ENCODE results near the gene SEPTIN8. TPM values are rescaled to one million over a fixed set of nuclear protein-coding genes. Genes with fewer than 3 reads are reported as not detected.

Gene SEPTIN8
- total and polyA plus RNA-seq, 10 of the 15 experiments (the other 5 are each of a cell fraction or from before 2014, with no cell fraction given) = 6.1 to 96.1 (median 29.4) TPM

DNA sequence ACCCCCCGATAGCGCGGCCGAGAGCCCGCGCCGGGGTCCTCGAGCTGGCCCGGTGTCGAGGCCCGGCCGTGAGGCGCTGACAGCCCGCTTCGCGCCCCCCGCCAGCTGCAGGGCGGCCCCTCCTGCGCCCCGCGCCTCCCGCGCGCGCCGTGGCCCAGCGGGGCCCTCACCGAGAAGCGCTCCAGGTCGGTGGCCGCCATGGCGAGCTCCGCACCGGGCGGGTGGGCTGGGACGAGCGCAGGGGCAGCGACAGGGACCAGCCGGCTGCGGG lies 166 bp downstream of the SEPTIN8 start:
- ATAC-seq = no peak; the same call in 2 of the 3 replicates
- no peaks in the 10 kb centered on the region for H3K27me3 ChIP-seq (replicated peaks in 1 of 2; ENCODE audit: control insufficient read depth in 2 of 2, insufficient read depth in 2 of 2, low read length in 1 of 2)
- peaks cover 7% of the 10 kb centered on the region for H3K4me1 ChIP-seq (ENCODE audit: control insufficient read depth, insufficient read depth, low read length)
- no peaks in the 10 kb centered on the region for H4K20me1 ChIP-seq (ENCODE audit: control insufficient read depth, insufficient read depth)
- ChIA-PET RAD21 (ENCODE audit: unreplicated experiment) (interaction anchor here (0.6 to 1.9 kb wide), 4 partner anchors 30 to 275 kb away, joined by 3 to 8 read pairs (median 4); partner anchors contain the start of genes CCNI2 and HSPA4), CTCF (interaction anchor here (1.5 to 3.5 kb wide), 3 partner anchors 22 to 43 kb away, joined by 3 to 15 read pairs (median 7); no protein-coding TSS in a partner anchor), POLR2A (interaction anchor here (1.0 to 7.2 kb wide), 5 partner anchors 13 to 87 kb away, joined by 3 to 56 read pairs (median 6); partner anchors contain the start of gene CCNI2), SMC1A (ENCODE audit: uncharacterized antibody, unreplicated experiment) (interaction anchor here (2.4 to 7.5 kb wide), 3 partner anchors 25 to 30 kb away, joined by 8 to 88 read pairs (median 13); partner anchors contain the start of gene CCNI2)
- H3K9ac ChIP-seq (ENCODE audit: control insufficient read depth, insufficient read depth, low read length) = peak overlapping the region; percentile 81
- intact Hi-C loops (cut with micrococcal nuclease; ENCODE audit: unreplicated experiment) (no loop called here), in situ Hi-C loops (cut with MboI) (no loop called here)
- no peak for FAIRE-seq
- BruUV-seq (replicated peaks) = no TSS peak
- 1% methylated on average over 18 of the region's 40 CpGs for WGBS (ENCODE audit: insufficient coverage, insufficient replicate concordance, low lambda C conversion rate, missing lambda C conversion rate)
- peak overlapping the region; percentile 90; the same call in 1 of the 2 replicates for H3K4me2 ChIP-seq (ENCODE audit: control insufficient read depth, insufficient read depth)
- DNase-seq (ENCODE audit: low read depth, low spot score) = no peak
- H3K36me3 ChIP-seq (ENCODE audit: control insufficient read depth in 2 of 2, insufficient read depth in 2 of 2, low read length in 1 of 2) = no peaks in the 10 kb centered on the region
- peak overlapping the region; percentile 65 for H3K4me3 ChIP-seq
- peak overlapping the region; percentile 97 for H2AFZ ChIP-seq (ENCODE audit: control insufficient read depth, low read depth, low read length)
- H3K9me3 ChIP-seq (replicated peaks; ENCODE audit: control insufficient read depth, insufficient read depth, low read length) = no peaks in the 10 kb centered on the region
- H3K79me2 ChIP-seq (ENCODE audit: control insufficient read depth, insufficient read depth, low read length) = peaks cover 9% of the 10 kb centered on the region
- H3K27ac ChIP-seq (ENCODE audit: control insufficient read depth, insufficient read depth) = 0 out of 2 replicates have a peak overlapping the region, but pooled peaks have one; percentile 10
- TF ChIP-seq MTA2 (IDR thresholded peaks at IDR 0.05; ENCODE audit: low read depth) = no peak
- no peak for TF ChIP-seq RFX5 (IDR thresholded peaks at IDR 0.05; ENCODE audit: low read depth, low read length)
- TF ChIP-seq GATAD2B (conservative IDR thresholded peaks at IDR 0.05; ENCODE audit: low read depth) = 0 out of 2 replicates have a peak, but pooled peaks have one; percentile 24
- no peak for TF ChIP-seq RCOR1 (conservative IDR thresholded peaks at IDR 0.05; ENCODE audit: low read depth, low read length)
- TF ChIP-seq, protein P1, sequence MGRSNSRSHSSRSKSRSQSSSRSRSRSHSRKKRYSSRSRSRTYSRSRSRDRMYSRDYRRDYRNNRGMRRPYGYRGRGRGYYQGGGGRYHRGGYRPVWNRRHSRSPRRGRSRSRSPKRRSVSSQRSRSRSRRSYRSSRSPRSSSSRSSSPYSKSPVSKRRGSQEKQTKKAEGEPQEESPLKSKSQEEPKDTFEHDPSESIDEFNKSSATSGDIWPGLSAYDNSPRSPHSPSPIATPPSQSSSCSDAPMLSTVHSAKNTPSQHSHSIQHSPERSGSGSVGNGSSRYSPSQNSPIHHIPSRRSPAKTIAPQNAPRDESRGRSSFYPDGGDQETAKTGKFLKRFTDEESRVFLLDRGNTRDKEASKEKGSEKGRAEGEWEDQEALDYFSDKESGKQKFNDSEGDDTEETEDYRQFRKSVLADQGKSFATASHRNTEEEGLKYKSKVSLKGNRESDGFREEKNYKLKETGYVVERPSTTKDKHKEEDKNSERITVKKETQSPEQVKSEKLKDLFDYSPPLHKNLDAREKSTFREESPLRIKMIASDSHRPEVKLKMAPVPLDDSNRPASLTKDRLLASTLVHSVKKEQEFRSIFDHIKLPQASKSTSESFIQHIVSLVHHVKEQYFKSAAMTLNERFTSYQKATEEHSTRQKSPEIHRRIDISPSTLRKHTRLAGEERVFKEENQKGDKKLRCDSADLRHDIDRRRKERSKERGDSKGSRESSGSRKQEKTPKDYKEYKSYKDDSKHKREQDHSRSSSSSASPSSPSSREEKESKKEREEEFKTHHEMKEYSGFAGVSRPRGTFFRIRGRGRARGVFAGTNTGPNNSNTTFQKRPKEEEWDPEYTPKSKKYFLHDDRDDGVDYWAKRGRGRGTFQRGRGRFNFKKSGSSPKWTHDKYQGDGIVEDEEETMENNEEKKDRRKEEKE (IDR thresholded peaks at IDR 0.05) = no peak
- TF ChIP-seq KAT2A (conservative IDR thresholded peaks at IDR 0.05; ENCODE audit: control insufficient read depth, low read depth, low read length) = no peak
- TF ChIP-seq KDM1A (IDR thresholded peaks at IDR 0.05; ENCODE audit: borderline replicate concordance) = no peak
- no peak for TF ChIP-seq PAX5 (IDR thresholded peaks at IDR 0.05; ENCODE audit: borderline replicate concordance, low read depth, low read length)
- TF ChIP-seq, protein P2, sequence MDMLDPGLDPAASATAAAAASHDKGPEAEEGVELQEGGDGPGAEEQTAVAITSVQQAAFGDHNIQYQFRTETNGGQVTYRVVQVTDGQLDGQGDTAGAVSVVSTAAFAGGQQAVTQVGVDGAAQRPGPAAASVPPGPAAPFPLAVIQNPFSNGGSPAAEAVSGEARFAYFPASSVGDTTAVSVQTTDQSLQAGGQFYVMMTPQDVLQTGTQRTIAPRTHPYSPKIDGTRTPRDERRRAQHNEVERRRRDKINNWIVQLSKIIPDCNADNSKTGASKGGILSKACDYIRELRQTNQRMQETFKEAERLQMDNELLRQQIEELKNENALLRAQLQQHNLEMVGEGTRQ (IDR thresholded peaks at IDR 0.05; ENCODE audit: borderline replicate concordance, low read depth, low read length) = no peak
- no peak for TF ChIP-seq CREM (IDR thresholded peaks at IDR 0.05; ENCODE audit: low read depth)
- TF ChIP-seq POLR2A (IDR thresholded peaks at IDR 0.05; ENCODE audit: low read depth, low read length) = peak; percentile 78
- no peak for TF ChIP-seq MTA3 (IDR thresholded peaks at IDR 0.05; ENCODE audit: borderline replicate concordance, low read length)
- TF ChIP-seq, protein P3, sequence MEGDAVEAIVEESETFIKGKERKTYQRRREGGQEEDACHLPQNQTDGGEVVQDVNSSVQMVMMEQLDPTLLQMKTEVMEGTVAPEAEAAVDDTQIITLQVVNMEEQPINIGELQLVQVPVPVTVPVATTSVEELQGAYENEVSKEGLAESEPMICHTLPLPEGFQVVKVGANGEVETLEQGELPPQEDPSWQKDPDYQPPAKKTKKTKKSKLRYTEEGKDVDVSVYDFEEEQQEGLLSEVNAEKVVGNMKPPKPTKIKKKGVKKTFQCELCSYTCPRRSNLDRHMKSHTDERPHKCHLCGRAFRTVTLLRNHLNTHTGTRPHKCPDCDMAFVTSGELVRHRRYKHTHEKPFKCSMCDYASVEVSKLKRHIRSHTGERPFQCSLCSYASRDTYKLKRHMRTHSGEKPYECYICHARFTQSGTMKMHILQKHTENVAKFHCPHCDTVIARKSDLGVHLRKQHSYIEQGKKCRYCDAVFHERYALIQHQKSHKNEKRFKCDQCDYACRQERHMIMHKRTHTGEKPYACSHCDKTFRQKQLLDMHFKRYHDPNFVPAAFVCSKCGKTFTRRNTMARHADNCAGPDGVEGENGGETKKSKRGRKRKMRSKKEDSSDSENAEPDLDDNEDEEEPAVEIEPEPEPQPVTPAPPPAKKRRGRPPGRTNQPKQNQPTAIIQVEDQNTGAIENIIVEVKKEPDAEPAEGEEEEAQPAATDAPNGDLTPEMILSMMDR (IDR thresholded peaks at IDR 0.05 in 2 of 3, conservative IDR thresholded peaks at IDR 0.05 in 1 of 3; ENCODE audit: control insufficient read depth in 2 of 3, extremely low read depth in 1 of 3, insufficient read depth in 1 of 3, low read depth in 3 of 3, low read length in 3 of 3) = no peak
- TF ChIP-seq, protein P4, sequence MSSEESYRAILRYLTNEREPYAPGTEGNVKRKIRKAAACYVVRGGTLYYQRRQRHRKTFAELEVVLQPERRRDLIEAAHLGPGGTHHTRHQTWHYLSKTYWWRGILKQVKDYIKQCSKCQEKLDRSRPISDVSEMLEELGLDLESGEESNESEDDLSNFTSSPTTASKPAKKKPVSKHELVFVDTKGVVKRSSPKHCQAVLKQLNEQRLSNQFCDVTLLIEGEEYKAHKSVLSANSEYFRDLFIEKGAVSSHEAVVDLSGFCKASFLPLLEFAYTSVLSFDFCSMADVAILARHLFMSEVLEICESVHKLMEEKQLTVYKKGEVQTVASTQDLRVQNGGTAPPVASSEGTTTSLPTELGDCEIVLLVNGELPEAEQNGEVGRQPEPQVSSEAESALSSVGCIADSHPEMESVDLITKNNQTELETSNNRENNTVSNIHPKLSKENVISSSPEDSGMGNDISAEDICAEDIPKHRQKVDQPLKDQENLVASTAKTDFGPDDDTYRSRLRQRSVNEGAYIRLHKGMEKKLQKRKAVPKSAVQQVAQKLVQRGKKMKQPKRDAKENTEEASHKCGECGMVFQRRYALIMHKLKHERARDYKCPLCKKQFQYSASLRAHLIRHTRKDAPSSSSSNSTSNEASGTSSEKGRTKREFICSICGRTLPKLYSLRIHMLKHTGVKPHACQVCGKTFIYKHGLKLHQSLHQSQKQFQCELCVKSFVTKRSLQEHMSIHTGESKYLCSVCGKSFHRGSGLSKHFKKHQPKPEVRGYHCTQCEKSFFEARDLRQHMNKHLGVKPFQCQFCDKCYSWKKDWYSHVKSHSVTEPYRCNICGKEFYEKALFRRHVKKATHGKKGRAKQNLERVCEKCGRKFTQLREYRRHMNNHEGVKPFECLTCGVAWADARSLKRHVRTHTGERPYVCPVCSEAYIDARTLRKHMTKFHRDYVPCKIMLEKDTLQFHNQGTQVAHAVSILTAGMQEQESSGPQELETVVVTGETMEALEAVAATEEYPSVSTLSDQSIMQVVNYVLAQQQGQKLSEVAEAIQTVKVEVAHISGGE (CRISPR knock-in tag; IDR thresholded peaks at IDR 0.05) = no peak
- TF ChIP-seq SUZ12 (IDR thresholded peaks at IDR 0.05; ENCODE audit: unreplicated experiment) = no peak
- no peak for TF ChIP-seq TCF12 (IDR thresholded peaks at IDR 0.05; ENCODE audit: low read depth, low read length)

Measured in GM12878 (cell line).